ENCODE results near the gene CSNK1A1. TPM values are rescaled to one million over a fixed set of nuclear protein-coding genes. Genes with fewer than 3 reads are reported as not detected.
A peak's percentile ranks its signal among the peaks of the same experiment; 100 is the strongest.
"Not testable (repeated sequence)": the region's sequence is repeated elsewhere in the genome, so short reads cannot be mapped to it uniquely, and the experiment has no call there.

Gene CSNK1A1
- total RNA-seq, 1 experiment from 2014 or later: 205 TPM

DNA sequence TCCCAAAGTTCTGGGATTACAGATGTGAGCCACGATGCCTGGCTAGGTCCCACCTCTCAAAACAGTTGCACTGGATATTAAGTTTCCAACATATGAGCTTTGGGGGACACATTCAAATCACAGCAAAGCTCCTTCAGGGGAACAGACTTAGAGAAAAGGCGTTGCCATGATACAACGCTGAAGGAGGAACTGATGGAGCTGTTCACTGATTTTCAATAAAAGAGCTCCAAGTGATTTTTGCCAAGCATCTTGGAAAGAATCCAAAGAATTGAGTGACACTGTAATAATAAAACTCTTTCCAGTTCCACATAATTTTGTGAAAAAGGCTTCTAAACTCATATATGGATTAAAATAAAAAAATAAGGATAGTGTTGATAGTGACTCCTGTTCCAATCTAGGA, 72.5 kb downstream of the CSNK1A1 start:
- Histone ChIP-seq H3K36me3 (no peaks in the 10 kb centered on the region), H3K4me1 (no peaks in the 10 kb centered on the region), H3K4me3 (no peak overlapping the region), H3K9me3 (replicated peaks) (no peaks in the 10 kb centered on the region), H3K27ac (no peak overlapping the region), H3K27me3 (0 out of 2 replicates have a peak, but pooled peaks cover 4% of the 10 kb centered on the region)
- no peak for DNase-seq

DNA sequence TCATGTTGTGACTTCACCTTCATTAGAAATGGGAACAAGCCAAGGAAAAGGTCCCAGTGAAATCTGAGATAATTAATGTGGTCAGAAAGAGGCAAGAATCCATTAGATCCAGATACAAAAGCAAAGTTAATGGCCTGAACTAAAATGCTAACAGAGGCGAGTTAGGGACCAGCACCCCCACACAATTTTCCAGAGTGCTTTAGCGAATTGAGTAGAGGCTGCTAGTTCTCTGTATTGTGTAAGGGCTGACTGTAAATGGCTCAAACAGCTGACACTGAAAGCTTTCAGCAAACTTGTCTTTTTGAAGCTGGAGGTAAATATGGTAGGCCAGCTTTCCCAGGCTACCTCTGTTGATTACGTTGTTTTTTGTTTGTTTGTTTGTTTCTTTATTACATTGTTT, 75.5 kb downstream of the CSNK1A1 start:
- Histone ChIP-seq H3K27ac (no peak overlapping the region), H3K4me1 (no peaks in the 10 kb centered on the region), H3K27me3 (0 out of 2 replicates have a peak, but pooled peaks cover 2% of the 10 kb centered on the region), H3K9me3 (replicated peaks) (no peaks in the 10 kb centered on the region), H3K36me3 (no peaks in the 10 kb centered on the region), H3K4me3 (no peak overlapping the region)
- no peak for DNase-seq

DNA sequence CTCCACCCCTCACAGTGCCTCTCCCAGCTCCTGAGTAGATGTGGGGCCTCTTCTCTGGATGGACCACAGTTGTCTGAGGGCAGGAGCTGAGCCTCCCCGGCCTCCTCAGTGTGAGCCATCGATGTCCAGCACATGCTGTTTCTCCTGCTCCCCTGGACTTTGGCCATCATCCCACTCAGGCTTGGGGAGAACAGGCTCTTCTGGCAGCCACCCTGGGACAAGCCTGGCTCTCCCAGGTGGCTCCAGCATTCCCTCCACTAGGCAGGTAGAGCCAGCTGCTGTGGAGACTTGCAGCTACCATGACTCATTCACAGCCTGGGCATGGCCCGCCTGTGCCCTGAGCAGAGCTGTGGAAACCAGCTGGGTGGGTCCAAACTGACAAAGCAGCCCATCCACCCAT, 77.0 kb downstream of the CSNK1A1 start:
- H3K4me3 ChIP-seq: no peak overlapping the region
- no peak overlapping the region for H3K27ac ChIP-seq
- no peaks in the 10 kb centered on the region for H3K36me3 ChIP-seq
- H3K27me3 ChIP-seq: no peaks in the 10 kb centered on the region
- no peaks in the 10 kb centered on the region for H3K4me1 ChIP-seq
- H3K9me3 ChIP-seq (replicated peaks): no peaks in the 10 kb centered on the region
- no peak for DNase-seq

DNA sequence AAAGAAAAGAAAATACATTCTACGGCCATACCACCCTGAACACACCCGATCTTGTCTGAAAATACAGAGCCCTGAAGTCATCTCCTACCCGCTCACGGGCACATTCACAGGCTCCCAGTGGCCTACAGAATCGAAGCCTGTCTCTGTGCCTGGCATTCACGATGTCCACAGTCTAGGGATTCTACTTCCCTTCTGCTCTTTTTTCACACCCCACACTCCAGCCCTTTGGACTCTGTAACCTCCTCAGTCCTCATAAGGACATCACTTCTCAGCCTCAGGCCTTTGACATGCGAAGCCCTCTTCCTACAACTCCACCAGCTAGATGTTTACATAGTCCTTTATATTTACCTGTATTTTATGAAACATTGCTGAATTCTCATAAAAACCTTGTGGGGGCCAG, 77.8 kb downstream of the CSNK1A1 start:
- Histone ChIP-seq H3K36me3 (no peaks in the 10 kb centered on the region), H3K4me1 (no peaks in the 10 kb centered on the region), H3K4me3 (no peak overlapping the region), H3K27me3 (no peaks in the 10 kb centered on the region), H3K9me3 (replicated peaks) (no peaks in the 10 kb centered on the region), H3K27ac (no peak overlapping the region)
- no peak for DNase-seq

DNA sequence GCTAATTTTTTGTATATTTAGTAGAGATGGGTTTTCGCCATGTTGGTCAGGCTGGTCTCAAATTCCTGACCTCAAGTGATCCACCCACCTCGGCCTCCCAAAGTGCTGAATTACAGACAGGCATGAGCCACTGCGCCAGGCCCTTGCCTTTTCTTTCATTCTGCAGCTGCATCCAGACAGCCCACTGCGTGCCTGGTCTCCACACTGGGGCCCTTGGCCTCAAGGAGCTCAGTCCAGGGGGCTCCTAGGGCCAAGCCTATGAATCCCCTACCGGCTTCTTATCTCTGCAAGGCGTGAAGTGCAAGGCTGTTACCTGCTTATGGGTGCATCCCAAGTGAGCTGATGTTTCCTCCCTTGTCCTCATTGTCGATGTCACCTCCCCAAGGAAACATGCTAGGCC, 78.8 kb downstream of the CSNK1A1 start:
- H3K36me3 ChIP-seq: no peaks in the 10 kb centered on the region
- H3K27me3 ChIP-seq: no peaks in the 10 kb centered on the region; the same call in 1 of the 2 replicates
- H3K4me3 ChIP-seq: no peak overlapping the region
- no peak overlapping the region for H3K27ac ChIP-seq
- no peaks in the 10 kb centered on the region for H3K4me1 ChIP-seq
- DNase-seq: no peak
- no peaks in the 10 kb centered on the region for H3K9me3 ChIP-seq (replicated peaks)

DNA sequence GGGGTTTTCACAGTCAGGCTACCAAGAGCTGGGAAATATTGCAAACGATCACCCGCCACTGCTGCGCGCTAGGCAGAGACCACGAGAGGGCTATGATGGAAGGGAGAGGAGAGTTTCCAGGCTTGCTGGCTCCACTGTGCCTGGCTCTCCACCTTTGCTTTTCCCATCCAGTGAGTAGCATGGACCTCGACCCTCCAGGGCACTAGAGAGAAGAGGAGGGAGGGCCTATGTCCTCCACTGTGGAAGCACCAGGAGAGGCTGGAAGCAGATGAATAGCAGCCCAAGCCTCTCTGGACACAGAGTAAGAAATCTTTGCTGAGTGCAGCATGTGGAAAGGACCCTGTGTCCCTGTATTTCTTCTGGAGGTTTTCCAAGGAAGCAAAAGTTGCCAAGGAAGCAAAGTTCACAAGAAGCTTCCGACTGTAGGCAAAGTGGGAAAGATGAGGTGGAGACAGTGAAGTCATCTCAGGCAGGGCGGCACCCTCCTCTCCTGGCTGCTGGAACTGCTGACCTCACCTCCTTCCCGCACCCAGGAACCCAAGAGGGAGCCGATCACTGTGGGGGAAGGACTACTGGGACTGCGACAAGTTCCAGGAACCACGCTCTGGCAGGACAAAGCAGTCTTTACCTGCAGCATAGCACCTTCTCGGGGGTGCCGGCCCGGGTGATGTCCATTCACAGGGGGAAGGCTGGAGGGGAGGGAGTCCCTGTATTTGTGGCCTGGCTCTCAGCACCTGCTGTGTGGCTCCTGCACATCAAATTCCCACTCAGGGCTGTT, 79.6 kb downstream of the CSNK1A1 start:
- no peaks in the 10 kb centered on the region for H3K36me3 ChIP-seq
- no peaks in the 10 kb centered on the region for H3K9me3 ChIP-seq (replicated peaks)
- peaks cover under 1% of the 10 kb centered on the region; the same call in 1 of the 2 replicates for H3K4me1 ChIP-seq
- H3K27ac ChIP-seq: no peak overlapping the region
- no peak overlapping the region for H3K4me3 ChIP-seq
- peaks cover 8% of the 10 kb centered on the region for H3K27me3 ChIP-seq
- no peak for DNase-seq

DNA sequence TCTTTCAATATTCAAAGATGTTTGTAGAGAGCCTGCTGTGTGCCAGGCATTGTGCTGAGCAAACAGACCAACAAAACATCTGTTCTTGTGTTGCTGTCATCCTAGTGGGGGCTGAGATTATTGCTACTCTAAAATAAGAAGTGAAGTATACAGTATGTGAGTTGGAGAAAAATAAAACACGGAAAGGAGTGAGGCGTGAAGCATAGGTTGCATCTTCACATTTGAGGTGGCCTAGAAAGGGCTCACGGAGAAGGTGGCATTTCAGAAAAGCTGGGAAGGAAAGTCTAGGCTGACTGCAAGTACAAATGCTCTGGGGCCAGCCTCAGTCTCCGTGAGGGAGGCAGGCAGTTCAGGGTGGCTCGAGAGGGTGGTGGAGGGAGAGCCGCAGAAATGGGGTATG, 80.3 kb downstream of the CSNK1A1 start:
- Histone ChIP-seq H3K27me3 (peaks cover 14% of the 10 kb centered on the region), H3K4me3 (no peak overlapping the region), H3K27ac (no peak overlapping the region), H3K4me1 (peaks cover 6% of the 10 kb centered on the region), H3K9me3 (replicated peaks) (no peaks in the 10 kb centered on the region), H3K36me3 (no peaks in the 10 kb centered on the region)
- DNase-seq: no peak

DNA sequence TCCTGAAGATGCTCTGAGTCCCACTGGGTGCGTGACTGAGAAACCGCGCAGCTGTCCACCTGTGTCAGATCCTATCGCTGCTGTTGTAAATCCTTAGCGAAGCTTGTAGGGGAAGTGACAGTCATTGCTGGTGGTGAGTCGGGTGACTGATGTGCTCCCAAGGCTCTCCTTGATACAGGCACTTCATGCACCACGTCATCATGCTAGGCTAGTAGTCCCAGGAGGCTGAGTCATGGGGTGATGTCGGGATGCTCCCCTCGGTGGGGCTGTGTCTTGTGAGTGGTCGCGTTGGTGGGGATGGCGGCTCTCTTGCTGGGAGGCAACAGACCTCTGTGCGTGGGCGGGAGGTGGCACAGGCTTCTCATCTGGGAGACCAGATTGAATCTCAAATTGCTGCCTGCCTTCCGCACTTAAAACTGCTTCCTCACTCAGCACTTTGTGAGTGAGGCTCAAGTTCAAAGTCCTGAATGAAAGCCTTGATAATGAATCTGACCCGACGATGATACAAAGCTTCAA, 84.7 kb downstream of the CSNK1A1 start:
- H3K4me3 ChIP-seq: no peak overlapping the region
- no peaks in the 10 kb centered on the region for H3K9me3 ChIP-seq (replicated peaks)
- H3K27ac ChIP-seq: no peak overlapping the region
- peak; percentile 43 to 54 for DNase-seq
- H3K27me3 ChIP-seq: peaks cover 16% of the 10 kb centered on the region
- peaks cover 6% of the 10 kb centered on the region for H3K4me1 ChIP-seq
- no peaks in the 10 kb centered on the region for H3K36me3 ChIP-seq

DNA sequence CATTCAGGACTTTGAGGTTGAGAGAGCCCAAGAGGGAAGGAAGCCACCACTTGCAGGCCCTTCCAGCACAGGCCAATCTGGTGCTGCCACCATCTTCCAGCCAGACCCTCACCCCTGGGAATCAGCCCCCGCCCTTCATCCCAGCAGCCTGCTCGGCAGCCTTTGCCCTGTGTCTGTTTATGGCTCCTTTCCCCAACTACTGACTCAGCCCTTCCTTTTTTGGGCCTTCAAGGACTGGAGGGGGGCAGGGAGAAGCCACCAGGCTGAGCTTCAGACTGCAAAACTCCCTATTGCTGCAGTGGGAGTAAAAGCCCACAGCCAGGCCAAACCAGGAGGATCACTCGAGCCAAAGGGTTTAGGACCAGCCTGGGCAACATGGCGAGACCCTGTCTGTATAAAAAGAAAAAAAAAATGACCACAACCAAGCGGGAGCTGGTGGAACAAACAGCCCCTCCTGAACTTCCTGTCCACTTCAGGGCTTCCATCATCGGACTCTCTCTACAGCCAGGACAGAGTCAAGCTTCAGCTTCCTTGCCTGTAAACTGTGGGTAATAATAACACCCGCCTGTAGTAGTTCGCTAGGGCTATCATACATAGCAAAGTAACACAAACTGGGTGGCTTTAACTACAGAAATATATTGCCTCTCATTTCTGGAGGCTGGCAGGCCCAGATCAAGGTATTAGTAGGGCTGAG, 86.3 kb downstream of the CSNK1A1 start:
- Histone ChIP-seq H3K27me3 (peaks cover 16% of the 10 kb centered on the region), H3K27ac (no peak overlapping the region), H3K9me3 (replicated peaks) (no peaks in the 10 kb centered on the region), H3K36me3 (no peaks in the 10 kb centered on the region), H3K4me1 (peaks cover 6% of the 10 kb centered on the region), H3K4me3 (no peak overlapping the region)
- no peak for DNase-seq

DNA sequence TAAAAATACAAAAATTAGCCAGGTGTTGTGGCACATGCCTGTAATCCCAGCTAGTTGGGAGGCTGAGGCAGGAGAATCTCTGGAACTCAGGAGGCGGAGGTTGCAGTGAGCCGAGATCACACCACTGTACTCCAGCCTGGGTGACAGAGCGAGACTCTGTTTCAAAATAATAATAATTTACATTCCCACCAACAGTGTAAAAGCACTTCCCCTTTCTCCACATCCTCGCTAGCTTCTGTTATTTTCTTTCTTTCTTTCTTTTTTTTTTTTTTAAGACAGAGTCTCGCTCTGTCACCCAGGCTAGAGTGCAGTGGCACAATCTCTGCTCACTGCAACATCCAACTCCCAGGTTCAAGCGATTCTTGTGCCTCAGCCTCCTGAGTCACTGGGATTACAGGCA, 89.3 kb downstream of the CSNK1A1 start:
- not testable (repeated sequence) for DNase-seq; H3K36me3 ChIP-seq; H3K4me3 ChIP-seq; H3K9me3 ChIP-seq (replicated peaks); H3K4me1 ChIP-seq; H3K27ac ChIP-seq
- H3K27me3 ChIP-seq: peaks cover 11% of the 10 kb centered on the region

DNA sequence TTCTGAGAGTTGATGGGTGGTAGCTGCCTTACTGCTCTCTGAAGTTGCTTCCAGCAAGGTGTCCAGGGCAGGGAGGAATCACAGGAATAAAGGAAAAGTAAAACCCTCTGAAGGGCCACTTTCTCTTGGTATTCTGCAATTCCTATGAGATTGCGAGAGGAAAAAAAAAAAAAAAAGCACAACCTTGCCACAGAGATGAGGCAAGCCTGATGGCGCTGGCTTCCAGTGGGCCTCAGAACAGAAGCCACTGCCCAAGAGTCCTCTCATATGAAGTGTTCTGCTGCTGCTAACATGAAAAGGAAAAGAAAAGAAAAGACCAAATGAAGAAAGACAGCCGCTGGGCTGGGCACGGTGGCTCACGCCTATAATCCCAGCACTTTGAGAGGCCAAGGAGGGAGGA, 91.3 kb downstream of the CSNK1A1 start:
- Histone ChIP-seq H3K36me3 (no peaks in the 10 kb centered on the region), H3K4me1 (peaks cover 11% of the 10 kb centered on the region), H3K27ac (no peak overlapping the region), H3K4me3 (no peak overlapping the region), H3K9me3 (replicated peaks) (no peaks in the 10 kb centered on the region), H3K27me3 (no peaks in the 10 kb centered on the region)
- no peak for DNase-seq

DNA sequence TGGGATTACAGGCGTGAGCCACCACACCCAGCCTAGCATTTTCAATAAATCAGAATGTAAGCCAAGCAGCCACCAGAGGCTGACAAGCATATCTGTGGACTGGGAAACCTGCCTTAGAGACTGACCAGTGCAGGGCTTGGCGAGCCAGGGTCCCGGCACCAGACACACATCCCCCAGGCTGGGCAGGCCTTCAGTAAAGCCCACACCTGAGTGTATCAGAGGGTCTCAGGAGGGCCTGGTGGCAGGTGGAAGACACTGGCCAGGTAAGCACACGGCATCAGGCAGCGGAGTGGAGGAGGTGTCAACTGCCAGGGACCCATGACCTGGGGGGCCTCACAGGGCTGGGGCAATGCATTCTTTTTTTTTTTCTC, 93.9 kb downstream of the CSNK1A1 start:
- no peaks in the 10 kb centered on the region for H3K36me3 ChIP-seq
- no peak overlapping the region for H3K27ac ChIP-seq
- H3K27me3 ChIP-seq: no peaks in the 10 kb centered on the region
- H3K4me3 ChIP-seq: no peak overlapping the region
- no peaks in the 10 kb centered on the region for H3K9me3 ChIP-seq (replicated peaks)
- peaks cover 13% of the 10 kb centered on the region for H3K4me1 ChIP-seq
- DNase-seq: no peak

DNA sequence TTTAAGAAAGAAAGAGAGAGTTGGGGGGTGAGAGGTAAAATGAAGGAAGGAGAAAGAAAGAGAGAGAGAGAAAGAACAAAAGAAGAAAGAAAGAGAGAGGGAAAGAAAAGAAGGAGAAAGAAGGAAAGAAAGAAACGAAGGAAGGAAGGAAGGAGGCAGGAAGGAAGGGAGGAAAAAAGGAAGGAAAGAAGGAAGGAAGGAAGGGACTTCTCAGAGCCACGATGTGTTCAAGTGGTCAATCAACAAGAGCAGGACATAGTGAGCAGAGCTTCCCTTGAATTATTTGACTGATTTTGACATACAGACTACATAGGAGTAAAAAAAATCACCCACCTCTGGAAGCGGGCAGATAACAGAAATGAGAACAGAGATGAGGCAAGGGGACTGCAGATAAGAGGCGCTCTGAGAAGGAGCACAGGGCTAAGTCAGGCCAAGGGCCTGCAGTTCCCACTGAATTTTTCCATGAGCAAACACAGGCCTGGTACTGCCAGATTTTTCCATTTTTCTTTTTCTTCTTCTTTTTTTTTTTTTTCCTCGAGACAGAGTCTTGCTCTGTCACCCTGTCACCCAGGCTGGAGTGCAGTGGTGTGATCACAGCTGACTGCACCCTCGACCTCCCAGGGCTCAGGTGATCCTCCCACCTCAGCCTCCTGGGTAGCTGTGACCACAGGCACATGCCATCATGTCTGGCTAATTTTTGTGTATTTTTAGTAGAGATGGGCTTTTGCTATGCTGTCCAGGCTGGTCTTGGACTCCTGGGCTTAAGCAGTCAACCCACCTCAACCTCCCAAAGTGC, 94.4 kb downstream of the CSNK1A1 start:
- no peak overlapping the region for H3K4me3 ChIP-seq
- no peak overlapping the region for H3K27ac ChIP-seq
- H3K27me3 ChIP-seq: no peaks in the 10 kb centered on the region
- H3K4me1 ChIP-seq: peaks cover 17% of the 10 kb centered on the region
- no peaks in the 10 kb centered on the region for H3K36me3 ChIP-seq
- no peaks in the 10 kb centered on the region for H3K9me3 ChIP-seq (replicated peaks)
- no peak for DNase-seq

DNA sequence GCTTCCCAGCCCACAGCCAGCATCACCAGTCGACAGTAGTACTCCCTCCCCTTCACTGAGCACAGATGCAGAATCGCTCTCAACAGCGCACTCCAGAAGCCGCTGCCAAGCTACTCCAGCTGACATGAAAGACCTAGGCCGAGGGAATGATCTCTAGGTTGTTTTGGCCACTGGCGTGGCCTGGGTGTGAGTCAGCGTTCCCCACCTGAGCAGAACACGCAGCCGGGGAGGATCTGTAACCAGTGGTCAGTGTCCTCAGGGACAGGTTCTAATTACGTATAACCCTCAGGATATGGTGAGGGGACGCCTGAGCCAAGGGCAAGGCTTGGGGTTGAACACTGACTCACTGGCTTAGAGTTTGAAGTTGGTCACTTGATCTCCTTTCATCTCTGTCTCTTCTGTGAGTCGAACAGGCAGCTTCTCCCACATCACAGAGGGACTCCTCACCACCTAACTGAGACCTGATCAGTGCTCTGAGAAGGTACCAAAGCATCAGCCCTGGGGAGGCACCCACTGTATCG, 95.3 kb downstream of the CSNK1A1 start:
- H3K9me3 ChIP-seq (replicated peaks): no peaks in the 10 kb centered on the region
- no peaks in the 10 kb centered on the region for H3K36me3 ChIP-seq
- H3K27me3 ChIP-seq: no peaks in the 10 kb centered on the region
- no peak overlapping the region for H3K27ac ChIP-seq
- peak; percentile 40 to 58 for DNase-seq
- no peak overlapping the region for H3K4me3 ChIP-seq
- peaks cover 23% of the 10 kb centered on the region for H3K4me1 ChIP-seq

All from SJCRH30 (cell line).